HEK293 (cell line): ENCODE data around the gene CRYBB2.

Experiments used
- ZNF133 ChIP-seq: fragments of 450-650 bp; formaldehyde crosslinking; IDR thresholded peaks from 2 replicates; pipeline ENCODE4 v1.5.1; 2016; ENCODE audit warnings: missing biosample characterization, missing genetic modification characterization
- ZNF174 ChIP-seq: fragments of 450-650 bp; formaldehyde crosslinking; IDR thresholded peaks from 2 replicates; pipeline ENCODE4 v1.5.0; 2017; ENCODE audit warnings: missing biosample characterization, mild to moderate bottlenecking, missing genetic modification characterization
- TF ChIP-seq, protein P1 (sequence below): fragments of 450-650 bp; formaldehyde crosslinking; IDR thresholded peaks from 2 replicates; pipeline ENCODE4 v1.5.1; 2016; ENCODE audit warnings: missing biosample characterization, missing genetic modification characterization
- TF ChIP-seq, protein P2 (sequence below): fragments of 450-650 bp; formaldehyde crosslinking; IDR thresholded peaks from 2 replicates; pipeline ENCODE4 v1.5.1; 2016; ENCODE audit warnings: missing biosample characterization, missing genetic modification characterization
- TF ChIP-seq, protein P3 (sequence below): fragments of 450-650 bp; formaldehyde crosslinking; conservative IDR thresholded peaks from 2 replicates; pipeline ENCODE4 v1.5.1; 2016; ENCODE audit warnings: low read depth, missing biosample characterization, missing genetic modification characterization
- TF ChIP-seq, protein P4 (sequence below): fragments of 450-650 bp; formaldehyde crosslinking; IDR thresholded peaks from 2 replicates; pipeline ENCODE4 v1.5.1; 2016; ENCODE audit warnings: missing biosample characterization, missing genetic modification characterization
- TF ChIP-seq, protein P5 (sequence below): fragments of 450-650 bp; formaldehyde crosslinking; IDR thresholded peaks from 2 replicates; pipeline ENCODE4 v1.5.1; 2016; ENCODE audit warnings: missing biosample characterization, missing genetic modification characterization, low read depth

DNA sequence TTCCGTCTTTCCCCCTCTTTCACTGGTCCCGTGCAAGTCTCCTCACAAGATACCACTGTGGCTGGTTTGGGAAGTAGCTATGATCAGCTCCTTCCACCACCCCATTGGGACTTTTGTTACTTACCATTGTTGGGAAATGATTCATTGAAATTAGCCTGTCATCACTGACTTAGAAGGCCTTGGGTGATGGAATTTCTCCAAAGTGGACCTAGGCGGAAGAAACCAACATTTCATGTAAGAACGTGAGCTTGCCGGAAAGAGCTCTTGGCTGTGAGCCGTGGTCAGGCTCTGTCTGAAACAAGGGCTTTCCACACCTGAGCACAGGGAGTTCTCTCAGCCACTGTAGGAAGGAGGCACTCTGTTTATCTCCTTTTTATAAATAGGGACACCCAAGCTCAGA lies 43.3 kb upstream of the CRYBB2 start:
- TF ChIP-seq, protein P1, sequence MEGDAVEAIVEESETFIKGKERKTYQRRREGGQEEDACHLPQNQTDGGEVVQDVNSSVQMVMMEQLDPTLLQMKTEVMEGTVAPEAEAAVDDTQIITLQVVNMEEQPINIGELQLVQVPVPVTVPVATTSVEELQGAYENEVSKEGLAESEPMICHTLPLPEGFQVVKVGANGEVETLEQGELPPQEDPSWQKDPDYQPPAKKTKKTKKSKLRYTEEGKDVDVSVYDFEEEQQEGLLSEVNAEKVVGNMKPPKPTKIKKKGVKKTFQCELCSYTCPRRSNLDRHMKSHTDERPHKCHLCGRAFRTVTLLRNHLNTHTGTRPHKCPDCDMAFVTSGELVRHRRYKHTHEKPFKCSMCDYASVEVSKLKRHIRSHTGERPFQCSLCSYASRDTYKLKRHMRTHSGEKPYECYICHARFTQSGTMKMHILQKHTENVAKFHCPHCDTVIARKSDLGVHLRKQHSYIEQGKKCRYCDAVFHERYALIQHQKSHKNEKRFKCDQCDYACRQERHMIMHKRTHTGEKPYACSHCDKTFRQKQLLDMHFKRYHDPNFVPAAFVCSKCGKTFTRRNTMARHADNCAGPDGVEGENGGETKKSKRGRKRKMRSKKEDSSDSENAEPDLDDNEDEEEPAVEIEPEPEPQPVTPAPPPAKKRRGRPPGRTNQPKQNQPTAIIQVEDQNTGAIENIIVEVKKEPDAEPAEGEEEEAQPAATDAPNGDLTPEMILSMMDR (tag by site-specific recombination), result no peak
- TF ChIP-seq, protein P2, sequence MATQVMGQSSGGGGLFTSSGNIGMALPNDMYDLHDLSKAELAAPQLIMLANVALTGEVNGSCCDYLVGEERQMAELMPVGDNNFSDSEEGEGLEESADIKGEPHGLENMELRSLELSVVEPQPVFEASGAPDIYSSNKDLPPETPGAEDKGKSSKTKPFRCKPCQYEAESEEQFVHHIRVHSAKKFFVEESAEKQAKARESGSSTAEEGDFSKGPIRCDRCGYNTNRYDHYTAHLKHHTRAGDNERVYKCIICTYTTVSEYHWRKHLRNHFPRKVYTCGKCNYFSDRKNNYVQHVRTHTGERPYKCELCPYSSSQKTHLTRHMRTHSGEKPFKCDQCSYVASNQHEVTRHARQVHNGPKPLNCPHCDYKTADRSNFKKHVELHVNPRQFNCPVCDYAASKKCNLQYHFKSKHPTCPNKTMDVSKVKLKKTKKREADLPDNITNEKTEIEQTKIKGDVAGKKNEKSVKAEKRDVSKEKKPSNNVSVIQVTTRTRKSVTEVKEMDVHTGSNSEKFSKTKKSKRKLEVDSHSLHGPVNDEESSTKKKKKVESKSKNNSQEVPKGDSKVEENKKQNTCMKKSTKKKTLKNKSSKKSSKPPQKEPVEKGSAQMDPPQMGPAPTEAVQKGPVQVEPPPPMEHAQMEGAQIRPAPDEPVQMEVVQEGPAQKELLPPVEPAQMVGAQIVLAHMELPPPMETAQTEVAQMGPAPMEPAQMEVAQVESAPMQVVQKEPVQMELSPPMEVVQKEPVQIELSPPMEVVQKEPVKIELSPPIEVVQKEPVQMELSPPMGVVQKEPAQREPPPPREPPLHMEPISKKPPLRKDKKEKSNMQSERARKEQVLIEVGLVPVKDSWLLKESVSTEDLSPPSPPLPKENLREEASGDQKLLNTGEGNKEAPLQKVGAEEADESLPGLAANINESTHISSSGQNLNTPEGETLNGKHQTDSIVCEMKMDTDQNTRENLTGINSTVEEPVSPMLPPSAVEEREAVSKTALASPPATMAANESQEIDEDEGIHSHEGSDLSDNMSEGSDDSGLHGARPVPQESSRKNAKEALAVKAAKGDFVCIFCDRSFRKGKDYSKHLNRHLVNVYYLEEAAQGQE (tag by site-specific recombination), result no peak
- no peak for TF ChIP-seq ZNF174 (tag by site-specific recombination)
- no peak for TF ChIP-seq ZNF133
- TF ChIP-seq, protein P3, sequence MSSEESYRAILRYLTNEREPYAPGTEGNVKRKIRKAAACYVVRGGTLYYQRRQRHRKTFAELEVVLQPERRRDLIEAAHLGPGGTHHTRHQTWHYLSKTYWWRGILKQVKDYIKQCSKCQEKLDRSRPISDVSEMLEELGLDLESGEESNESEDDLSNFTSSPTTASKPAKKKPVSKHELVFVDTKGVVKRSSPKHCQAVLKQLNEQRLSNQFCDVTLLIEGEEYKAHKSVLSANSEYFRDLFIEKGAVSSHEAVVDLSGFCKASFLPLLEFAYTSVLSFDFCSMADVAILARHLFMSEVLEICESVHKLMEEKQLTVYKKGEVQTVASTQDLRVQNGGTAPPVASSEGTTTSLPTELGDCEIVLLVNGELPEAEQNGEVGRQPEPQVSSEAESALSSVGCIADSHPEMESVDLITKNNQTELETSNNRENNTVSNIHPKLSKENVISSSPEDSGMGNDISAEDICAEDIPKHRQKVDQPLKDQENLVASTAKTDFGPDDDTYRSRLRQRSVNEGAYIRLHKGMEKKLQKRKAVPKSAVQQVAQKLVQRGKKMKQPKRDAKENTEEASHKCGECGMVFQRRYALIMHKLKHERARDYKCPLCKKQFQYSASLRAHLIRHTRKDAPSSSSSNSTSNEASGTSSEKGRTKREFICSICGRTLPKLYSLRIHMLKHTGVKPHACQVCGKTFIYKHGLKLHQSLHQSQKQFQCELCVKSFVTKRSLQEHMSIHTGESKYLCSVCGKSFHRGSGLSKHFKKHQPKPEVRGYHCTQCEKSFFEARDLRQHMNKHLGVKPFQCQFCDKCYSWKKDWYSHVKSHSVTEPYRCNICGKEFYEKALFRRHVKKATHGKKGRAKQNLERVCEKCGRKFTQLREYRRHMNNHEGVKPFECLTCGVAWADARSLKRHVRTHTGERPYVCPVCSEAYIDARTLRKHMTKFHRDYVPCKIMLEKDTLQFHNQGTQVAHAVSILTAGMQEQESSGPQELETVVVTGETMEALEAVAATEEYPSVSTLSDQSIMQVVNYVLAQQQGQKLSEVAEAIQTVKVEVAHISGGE, result no peak
- TF ChIP-seq, protein P4, sequence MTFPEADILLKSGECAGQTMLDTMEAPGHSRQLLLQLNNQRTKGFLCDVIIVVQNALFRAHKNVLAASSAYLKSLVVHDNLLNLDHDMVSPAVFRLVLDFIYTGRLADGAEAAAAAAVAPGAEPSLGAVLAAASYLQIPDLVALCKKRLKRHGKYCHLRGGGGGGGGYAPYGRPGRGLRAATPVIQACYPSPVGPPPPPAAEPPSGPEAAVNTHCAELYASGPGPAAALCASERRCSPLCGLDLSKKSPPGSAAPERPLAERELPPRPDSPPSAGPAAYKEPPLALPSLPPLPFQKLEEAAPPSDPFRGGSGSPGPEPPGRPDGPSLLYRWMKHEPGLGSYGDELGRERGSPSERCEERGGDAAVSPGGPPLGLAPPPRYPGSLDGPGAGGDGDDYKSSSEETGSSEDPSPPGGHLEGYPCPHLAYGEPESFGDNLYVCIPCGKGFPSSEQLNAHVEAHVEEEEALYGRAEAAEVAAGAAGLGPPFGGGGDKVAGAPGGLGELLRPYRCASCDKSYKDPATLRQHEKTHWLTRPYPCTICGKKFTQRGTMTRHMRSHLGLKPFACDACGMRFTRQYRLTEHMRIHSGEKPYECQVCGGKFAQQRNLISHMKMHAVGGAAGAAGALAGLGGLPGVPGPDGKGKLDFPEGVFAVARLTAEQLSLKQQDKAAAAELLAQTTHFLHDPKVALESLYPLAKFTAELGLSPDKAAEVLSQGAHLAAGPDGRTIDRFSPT (tag by site-specific recombination), result no peak
- TF ChIP-seq, protein P5, sequence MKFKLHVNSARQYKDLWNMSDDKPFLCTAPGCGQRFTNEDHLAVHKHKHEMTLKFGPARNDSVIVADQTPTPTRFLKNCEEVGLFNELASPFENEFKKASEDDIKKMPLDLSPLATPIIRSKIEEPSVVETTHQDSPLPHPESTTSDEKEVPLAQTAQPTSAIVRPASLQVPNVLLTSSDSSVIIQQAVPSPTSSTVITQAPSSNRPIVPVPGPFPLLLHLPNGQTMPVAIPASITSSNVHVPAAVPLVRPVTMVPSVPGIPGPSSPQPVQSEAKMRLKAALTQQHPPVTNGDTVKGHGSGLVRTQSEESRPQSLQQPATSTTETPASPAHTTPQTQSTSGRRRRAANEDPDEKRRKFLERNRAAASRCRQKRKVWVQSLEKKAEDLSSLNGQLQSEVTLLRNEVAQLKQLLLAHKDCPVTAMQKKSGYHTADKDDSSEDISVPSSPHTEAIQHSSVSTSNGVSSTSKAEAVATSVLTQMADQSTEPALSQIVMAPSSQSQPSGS, result no peak
